NCI-H774 (cell line): Measurements from ENCODE around the gene MSL1.
A peak's percentile ranks its signal among the peaks of the same experiment; 100 is the strongest.

Experiments
- DNase-seq: peaks from one replicate; lab custom pipeline; 2025; lab: John Stamatoyannopoulos, UW

MSL1 gene

DNA sequence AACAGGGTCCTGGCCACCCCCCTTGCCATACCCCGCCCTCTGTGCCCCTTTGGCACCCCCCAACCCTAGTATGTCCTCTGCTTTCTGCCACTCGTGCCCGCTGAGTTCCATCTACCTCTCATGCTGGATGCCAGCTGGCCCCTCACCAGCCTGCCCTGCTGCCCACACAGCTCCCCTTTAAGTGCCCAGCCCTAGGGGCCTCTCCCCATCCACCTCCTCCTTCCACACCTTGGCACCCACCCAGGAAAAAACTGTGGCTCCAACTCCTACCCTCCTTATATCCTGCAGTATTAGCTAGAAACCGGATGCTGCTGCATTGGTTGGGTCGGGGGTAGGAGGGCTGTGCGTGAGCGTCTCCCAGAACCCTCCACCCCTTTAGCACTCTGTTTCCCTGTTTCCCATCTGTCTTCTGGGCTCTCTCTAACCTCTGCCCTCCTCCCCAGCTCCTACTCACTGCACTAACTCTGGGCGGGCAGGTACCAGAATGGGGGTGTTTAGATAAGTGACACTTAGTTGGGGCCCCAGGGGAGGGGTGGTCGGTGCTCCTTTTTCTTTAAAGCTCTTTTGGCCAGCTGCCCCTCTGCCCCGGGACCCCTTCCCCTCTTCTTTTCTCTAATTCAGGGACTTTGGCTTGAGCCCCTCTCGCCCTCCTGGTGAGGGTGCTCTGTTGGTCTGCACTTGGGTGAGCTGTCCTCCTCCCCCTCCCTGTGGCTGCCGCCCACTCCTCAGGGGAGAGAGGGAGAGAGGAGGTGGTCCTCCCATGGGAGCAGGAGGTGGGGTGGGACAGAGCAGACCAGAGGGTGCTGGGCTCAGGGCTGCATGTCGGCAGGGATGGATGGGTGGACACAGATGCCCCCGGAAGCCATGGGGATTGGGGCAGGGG is 31.3 kb upstream of the MSL1 start:
- DNase-seq, result no peak

GRCh38 chr17:40091691-40092397 is 29.9 kb upstream of the MSL1 start:
- DNase-seq, result peak; percentile 21

DNA sequence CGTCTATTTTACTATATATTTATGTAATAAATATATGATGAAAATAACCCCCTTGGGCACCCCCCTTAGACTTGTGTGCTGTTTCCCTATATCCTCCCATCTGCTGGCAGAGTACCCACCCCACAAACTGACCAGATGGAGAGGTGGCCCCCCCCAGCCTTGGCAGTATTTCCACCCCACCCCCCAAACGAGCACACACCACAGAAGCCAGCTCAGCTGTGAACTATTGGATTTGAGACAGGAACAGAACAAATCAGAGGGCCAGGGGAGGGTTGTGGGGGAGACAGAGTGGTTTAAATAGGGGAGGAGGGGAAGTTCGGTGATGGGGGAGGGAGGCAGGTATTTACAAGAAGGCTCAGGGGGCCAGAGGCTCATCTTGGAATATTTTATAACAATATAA is 29.2 kb upstream of the MSL1 start:
- DNase-seq, result no peak

DNA sequence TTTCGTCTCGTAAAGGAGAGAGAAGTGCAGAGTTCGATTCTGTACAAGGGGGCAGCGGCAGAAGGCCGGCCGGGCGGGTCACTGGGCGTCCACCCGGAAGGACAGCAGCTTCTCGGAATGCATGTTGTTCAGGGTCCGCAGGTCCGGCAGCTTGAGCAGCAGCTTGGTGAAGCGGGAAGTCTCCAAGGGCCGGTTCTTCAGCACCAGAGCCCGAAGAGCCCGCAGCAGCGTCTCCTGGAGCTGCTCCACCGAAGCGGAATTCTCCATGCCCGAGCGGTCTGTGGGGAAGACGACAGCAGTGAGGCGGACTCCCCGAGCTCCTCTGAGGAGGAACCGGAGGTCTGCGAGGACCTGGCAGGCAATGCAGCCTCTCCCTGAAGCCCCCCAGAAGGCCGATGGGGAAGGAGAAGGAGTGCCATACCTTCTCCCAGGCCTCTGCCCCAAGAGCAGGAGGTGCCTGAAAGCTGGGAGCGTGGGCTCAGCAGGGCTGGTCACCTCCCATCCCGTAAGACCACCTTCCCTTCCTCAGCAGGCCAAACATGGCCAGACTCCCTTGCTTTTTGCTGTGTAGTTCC is 28.7 kb upstream of the MSL1 start:
- DNase-seq, result no peak

DNA sequence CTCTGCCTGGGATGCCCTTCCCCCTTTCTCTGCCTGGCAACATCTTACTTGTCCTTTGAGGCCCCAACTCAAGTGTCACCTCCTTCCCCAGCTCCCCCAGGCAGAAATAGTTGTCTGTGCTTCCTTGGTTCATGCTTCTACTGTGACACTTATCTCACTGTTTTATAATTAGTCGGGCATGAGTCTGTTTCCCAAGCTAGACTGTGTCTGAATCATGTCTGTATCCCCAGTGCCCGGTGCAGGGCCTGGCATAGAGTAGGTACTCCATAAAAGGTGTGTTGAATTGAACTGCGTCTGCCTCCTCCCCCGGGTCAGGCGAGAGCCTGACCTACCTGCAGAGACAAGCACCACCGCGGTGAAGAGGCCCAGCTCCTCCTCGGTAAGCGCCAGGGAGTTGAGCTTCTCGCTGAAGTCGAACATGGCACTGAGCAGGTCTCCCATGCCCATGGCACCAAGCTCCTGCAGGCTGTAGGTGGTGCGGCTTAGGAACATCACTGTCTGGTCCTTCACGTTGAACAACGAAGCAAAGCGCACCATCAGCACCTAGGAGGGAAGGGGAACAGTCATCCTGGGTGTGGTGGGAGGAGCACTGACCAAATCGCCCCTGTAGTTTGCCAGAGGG is 28.1 kb upstream of the MSL1 start:
- no peak for DNase-seq

- DNase-seq, result no peak
Measured at GRCh38 chr17:40094874-40095273, 26.9 kb upstream of the MSL1 start.

DNA sequence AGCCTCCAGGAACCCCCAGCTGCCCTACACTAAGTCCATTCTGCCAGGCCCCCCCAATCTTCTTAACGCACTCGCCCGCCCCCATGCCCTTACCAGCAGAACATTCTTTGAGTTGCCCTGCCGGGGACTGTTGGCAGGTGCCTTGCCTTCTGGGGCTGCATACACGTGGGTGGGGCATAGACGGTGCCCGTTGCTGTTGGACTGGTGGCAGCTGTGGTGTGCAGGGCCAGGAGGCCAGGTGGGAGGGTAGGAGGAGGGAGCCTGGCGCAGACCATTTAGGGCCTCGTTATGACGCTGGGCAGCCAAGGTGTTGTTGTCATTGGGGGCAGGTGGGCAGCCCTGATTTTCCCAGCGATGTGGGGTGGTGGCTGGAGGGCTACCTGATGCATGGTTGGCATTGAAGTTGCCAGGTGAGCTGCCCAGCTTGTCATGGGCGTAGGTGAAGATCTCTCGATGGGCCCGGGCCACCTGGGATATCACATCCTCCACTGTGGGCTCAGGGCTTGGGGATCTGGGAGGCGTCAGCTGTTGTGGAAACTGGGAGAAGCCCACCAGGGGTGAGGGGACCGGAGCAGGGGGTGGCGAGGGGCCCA is 26.3 kb upstream of the MSL1 start:
- no peak for DNase-seq

- no peak for DNase-seq
Measured at GRCh38 chr17:40095944-40096791, 25.6 kb upstream of the MSL1 start.

GRCh38 chr17:40097087-40097486 is 24.7 kb upstream of the MSL1 start:
- DNase-seq, result no peak

DNA sequence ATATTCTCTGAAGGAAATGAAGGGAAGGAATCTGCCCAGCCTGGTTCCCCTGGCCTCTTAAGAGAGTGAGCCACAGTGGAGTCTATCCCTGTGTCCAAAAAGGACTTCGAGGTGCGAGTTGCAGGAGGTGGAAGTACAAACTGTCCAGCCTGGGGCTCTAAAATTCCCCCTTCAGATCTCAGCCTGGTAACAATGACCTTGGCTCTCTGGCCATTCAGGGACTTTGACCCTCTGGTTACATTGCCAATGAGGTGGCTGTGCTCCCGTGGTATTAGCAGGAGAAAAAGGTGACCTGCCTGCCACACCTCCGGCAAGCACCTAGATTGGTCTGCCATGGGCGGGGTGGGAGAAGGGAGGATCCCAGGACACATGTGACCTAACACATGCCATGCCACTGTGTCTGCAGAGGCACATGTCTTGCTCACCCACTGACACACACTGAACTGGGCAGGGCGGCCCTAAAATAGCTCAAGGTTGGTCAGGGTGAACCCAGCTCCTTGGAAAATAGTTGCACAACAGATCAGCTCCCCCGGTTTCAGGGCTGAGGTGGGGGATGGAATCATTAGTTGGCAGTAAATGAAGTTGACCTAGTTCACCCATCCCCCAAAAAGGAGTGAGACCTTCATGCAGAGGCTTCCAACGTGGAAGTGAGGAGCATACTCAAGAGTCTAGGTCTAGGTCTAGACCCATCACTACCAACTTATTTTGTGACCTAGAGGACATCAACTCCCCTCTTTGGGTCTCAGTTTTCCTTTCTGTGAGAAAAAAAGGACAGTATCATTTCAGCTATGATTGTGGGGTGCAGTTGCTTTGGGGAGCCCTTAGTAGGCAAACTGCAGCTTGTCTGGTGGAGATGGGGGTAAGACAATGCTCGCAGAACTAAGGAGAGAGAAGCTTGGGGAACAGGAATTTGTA is 23.6 kb upstream of the MSL1 start:
- DNase-seq, result no peak

GRCh38 chr17:40098846-40099618 is 22.7 kb upstream of the MSL1 start:
- peak; percentile 99 for DNase-seq

GRCh38 chr17:40099619-40100418 is 22.0 kb upstream of the MSL1 start:
- DNase-seq, result no peak

DNA sequence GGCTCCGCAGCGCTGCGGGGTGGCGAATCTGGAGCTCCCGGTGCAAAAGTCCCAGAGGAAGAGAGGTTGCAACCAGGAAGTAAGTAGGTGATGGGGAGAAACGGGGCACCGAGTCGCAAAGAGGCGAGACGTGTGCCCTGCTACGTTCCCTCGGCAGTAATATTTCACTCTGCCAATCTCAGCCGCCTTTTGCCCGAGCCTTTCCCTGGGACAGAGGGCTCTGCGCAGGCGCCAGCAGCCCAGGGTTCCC is 21.4 kb upstream of the MSL1 start, which contains the start of gene NR1D1:
TSS of gene NR1D1 (minus strand) at position 171 of the 250 bp plus-strand sequence. CDS start 495 bp downstream, outside the sequence.
- DNase-seq, result no peak

- peak; percentile 99 for DNase-seq
Measured at GRCh38 chr17:40100669-40101366, 21.0 kb upstream of the MSL1 start.

GRCh38 chr17:40101367-40102210 is 20.2 kb upstream of the MSL1 start:
- DNase-seq, result no peak

DNA sequence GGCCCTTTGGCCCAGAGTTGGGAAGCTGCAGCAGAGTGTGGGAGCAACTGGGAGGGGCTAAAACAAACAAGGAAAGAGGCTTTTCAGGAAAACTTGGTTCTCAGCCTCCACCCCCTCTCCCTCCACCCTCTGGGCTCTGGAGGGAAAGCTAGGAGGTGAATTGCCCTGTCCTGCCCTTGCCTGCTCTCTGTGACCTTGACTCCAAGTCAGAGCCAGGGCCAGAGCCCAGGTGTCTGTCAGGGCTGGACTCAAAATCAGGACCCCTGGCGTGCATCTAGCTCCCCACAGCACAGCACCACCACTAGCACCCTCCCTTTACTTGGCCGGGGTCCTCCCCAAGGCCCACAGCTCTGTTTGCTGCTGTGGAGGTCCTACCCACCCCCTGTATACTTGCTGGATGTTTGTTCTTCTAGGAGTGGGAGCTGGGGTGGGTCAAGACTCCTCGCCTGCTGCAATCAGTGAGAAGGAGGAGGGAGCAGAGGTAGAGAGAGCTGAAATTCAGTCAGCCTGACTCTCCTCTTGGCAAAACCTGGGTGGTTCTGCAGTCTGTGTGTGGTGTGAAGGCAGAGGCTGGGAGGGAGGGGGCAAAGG is 18.6 kb upstream of the MSL1 start:
- no peak for DNase-seq

DNA sequence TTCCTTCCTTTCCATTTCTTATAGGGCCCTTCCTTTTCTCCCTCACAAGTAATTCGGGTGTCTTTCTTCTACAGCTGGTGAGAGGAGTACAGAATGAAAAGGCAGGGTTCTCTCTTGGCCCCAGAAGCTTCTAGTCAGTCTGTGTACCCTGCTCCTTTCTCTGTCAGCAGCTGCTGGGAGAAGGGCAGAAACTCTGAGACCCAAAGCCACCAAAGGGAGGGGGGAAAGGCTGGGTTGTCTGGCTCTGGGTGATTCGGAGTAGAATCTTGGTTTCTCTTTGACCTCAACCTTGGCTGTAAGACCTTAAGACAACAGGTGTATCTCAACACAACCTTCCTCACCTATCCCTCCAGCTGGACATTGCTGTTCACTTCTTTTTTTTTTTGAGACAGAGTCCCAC is 18.1 kb upstream of the MSL1 start:
- DNase-seq, result no peak
